Activated gamma-delta T cell (primary cell): ENCODE data around the gene CBFA2T2.
"Not testable (repeated sequence)": the region's sequence is repeated elsewhere in the genome, so short reads cannot be mapped to it uniquely, and the experiment has no call there.

Source experiments
- DNase-seq: peaks from one replicate; lab custom pipeline; 2025; lab: John Stamatoyannopoulos, UW

The CBFA2T2 gene

DNA sequence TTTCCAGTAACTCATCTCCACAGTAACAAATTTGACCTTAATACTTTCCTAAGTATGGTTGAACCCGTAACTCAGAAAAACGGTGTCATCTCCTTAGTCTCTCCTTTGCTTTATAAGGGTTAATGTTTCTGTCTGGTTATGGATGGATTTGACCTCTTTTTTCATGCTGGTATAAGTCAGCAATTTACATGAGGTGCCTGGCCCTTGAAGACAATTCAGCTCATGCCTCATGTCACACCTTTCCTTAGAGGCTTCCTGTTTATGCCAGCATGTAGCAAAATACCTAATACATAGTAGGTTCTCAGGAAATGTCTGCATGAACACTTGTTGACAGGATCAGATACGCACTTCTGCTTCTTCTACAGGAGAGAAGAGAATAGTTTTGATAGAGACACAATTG, 134.5 kb downstream of the CBFA2T2 start:
- no peak for DNase-seq

- DNase-seq: no peak
Measured at GRCh38 chr20:33626190-33626589, 136.3 kb downstream of the CBFA2T2 start.

- DNase-seq: no peak
Measured at GRCh38 chr20:33627577-33628216, 137.8 kb downstream of the CBFA2T2 start.

GRCh38 chr20:33629533-33629932, 139.6 kb downstream of the CBFA2T2 start:
- DNase-seq: no peak

- no peak for DNase-seq
Measured at GRCh38 chr20:33629979-33630378, 140.1 kb downstream of the CBFA2T2 start.

DNA sequence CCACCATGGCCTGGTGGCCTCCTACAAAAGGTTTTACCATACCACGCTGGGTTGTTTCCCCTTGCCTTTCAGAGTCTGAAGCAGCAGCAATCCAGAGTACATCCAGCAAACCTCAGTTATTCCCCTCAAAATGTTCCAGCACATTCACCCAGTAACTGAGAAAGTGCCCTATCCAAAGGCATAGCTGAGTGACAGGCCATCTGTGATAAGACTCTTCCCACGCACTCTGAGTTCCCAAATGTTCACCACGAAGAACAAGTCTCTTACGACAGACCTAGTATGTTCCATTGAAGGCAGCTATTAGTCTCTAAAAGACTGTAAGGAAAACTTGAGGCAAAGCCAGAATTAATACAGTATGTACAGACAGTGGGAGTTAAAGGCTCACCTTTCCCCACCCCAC, 140.6 kb downstream of the CBFA2T2 start:
- DNase-seq: no peak

- DNase-seq: not testable (repeated sequence)
Measured at GRCh38 chr20:33631910-33632309, 142.0 kb downstream of the CBFA2T2 start.

DNA sequence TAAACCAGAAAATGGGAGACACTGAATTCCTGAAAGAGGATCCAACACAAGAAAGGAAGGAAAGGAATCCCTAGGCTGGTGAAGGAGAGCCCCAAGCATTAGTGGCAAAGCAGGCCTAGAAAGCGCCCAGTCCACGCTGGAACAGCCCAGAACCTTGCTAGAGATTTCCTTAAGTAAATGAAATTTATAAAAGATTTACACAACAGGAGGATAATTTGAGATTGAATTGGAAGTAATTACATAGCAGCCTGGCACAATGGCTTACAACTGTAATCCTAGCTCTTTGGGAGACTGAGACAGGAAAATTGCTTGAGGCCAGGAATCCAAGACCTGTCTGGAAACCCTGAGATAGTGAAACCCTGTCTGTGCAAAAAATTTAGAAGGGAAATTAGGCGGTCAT, 145.4 kb downstream of the CBFA2T2 start:
- DNase-seq: no peak

DNA sequence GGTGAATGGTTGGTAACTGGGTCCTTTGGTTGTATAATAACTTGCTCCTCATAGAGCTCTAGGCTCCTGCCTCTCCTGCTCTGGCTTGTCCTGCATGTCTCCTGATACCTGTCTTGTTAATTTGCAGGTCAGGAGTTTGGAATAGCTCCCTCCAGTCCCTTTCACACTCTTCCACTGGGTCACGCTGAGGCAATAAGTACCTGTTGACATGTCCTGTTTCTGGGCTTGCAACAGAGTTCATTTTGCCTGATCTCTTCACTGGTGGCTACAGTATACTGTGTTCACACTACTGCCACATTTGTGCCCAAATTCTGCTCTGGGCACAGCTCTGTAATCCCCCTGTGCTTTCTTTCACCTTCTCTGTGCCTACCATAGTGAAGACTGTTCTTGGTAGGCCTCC, 146.9 kb downstream of the CBFA2T2 start:
- DNase-seq: no peak

GRCh38 chr20:33640287-33640686, 150.4 kb downstream of the CBFA2T2 start:
- no peak for DNase-seq

DNA sequence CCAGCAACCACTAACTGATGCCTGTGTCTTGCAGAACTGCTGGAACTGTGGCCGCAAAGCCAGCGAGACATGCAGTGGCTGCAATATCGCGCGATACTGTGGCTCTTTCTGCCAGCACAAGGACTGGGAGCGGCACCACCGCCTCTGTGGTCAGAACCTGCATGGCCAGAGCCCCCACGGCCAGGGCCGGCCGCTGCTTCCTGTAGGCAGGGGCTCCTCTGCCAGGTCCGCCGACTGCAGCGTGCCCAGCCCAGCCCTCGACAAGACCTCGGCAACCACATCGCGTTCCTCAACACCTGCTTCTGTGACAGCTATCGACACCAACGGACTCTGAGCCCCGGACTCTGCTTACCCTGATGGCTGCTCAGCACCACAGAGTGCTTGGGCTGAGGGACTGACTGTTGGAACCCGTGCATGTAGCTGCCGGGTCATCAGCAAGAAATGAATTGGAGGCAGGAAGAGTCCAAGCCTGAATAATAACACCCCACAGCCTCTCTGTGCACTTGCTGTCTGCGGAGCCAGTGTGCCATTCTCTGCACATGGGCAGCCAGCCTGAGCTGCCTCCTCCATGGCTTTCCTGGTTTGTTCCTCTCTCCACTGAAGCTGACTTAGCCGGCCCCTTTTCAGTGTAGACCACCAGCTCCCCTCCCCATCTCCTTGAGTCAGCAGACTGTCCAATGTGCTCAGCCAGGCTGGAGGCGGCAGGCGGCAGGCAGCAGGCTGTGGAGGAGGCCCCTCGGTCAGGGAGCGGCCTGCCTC, 154.6 kb downstream of the CBFA2T2 start:
- DNase-seq: no peak

DNA sequence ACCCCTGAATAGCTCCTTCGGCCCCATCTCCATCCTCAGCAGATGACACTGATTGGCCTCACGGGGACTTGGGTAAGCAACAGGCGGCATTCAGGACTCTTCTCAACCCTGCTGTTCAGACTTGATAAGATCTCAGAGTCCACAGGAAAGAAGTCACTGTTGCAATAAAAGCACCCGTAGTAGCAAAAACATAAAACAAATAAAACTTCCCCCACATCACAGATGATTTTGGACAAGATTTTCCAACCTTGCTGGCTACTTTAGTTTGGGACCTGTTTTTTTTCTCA, 155.1 kb downstream of the CBFA2T2 start:
- DNase-seq: no peak

- DNase-seq: no peak
Measured at GRCh38 chr20:33645396-33645795, 155.5 kb downstream of the CBFA2T2 start.

DNA sequence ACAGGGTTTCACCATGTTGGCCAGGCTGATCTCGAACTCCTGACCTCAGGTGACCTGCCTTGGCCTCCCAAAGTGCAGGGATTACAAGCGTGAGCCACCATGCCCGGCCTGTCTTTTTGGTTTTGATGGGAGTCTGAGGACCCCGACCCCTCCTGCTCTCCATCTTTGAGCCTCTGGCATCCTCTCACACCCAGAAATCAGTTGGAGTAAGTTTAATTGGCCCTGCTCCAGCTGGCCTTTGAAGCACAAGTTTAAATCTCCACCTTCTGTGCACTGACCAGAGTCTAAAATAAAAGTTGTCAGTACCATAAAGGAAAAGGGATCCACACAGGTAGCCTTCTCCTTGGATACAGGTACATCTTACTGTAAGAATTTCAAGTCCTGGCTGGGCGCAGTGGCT, 156.3 kb downstream of the CBFA2T2 start:
- no peak for DNase-seq

- DNase-seq: not testable (repeated sequence)
Measured at GRCh38 chr20:33646959-33647602, 157.2 kb downstream of the CBFA2T2 start.

DNA sequence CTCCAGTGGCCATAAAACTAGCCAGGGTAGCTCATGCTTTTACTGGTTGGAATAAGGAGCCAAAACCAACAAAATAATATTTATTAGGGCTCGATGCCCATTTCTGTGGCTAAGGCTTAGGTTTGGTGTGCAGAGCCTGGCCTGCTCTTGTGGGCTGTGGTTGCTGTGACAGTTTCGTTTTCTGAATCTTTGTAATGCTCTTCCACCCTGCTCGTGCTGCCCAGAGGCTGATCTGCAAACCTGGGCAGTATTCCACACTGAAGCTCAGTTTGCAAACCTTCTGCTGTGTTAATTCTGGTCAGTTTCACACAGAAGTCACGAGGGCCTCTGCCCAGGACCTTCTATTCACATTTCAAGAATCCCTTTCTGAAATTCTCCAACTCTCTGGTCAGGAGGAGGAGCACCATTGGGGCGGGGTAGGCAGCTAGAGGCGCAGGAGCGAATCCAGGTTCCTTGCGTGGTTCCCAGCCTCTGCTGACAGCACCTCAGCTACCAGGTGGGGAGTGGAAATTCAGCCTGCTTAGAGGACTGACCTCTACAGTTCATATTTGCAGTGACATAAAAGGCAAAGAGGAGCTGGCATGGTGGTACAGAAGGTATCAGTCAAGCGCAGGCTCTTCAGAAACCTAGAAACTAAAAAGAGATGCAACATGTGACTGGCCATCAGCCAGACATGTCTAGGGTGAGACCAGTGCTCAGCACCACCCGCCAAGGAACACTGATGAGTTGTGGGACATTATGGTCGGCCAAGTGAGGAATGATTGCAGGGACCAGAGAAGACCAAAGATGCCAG, 157.9 kb downstream of the CBFA2T2 start:
- no peak for DNase-seq

GRCh38 chr20:33648396-33649004, 158.6 kb downstream of the CBFA2T2 start:
- DNase-seq: no peak

GRCh38 chr20:33649201-33649681, 159.3 kb downstream of the CBFA2T2 start:
- DNase-seq: no peak

DNA sequence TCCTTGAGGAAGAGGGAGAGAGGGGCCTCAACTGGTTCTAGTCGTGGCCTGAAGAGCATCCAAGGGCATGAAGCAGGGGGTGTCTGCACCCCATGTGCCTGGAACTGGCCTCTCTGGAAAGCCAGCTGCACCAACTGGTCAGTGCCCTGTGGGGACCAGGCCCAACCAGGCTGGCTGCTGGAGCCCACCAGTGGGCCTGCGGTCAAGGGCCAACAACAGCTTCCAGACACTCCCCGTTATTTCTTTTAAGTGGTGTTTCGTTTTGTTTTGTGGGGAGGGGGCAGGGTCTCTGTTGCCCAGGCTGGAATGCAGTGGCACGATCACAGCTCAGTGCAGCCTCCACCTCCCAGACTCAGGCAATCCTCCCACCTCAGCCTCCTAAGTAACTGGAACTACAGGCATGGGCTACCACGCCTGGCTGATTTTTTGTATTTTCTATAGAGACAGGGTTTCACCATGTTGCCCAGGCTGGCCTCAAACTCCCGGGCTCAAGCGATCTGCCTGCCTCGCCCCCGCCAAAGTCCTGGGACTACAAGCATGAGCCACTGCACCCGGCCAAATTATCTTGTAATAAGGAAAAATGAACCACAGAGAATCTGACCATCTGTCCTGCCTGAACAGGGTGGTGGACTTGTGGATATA, 160.3 kb downstream of the CBFA2T2 start:
- no peak for DNase-seq

GRCh38 chr20:33650753-33651561, 161.1 kb downstream of the CBFA2T2 start:
- DNase-seq: no peak
